G401 (cell line): ENCODE results near the gene C15orf39. TPM values are rescaled to one million over a fixed set of nuclear protein-coding genes. Genes with fewer than 3 reads are reported as not detected.

Experiments used
- DNase-seq: peaks from one replicate; pipeline ENCODE4 v3.0.0-alpha.2; 2015; ENCODE audit warnings: low spot score
- in situ Hi-C: cut with HindIII; loops from 2 replicates; pipeline ENCODE4 v1.10.0; 2016; ENCODE audit warnings: low sequenced_read_pairs, mixed read lengths
- total RNA-seq: library from RNA; depleted of rRNA; stranded (reverse); fragments of >200 nt; shearing (Covaris generic); gene quantifications from 2 replicates; pipeline ENCODE4 v1.2.3, GENCODE V29; 2014

C15orf39 gene
- total RNA-seq, 1 experiment from 2014 or later, result 11.3 TPM

DNA sequence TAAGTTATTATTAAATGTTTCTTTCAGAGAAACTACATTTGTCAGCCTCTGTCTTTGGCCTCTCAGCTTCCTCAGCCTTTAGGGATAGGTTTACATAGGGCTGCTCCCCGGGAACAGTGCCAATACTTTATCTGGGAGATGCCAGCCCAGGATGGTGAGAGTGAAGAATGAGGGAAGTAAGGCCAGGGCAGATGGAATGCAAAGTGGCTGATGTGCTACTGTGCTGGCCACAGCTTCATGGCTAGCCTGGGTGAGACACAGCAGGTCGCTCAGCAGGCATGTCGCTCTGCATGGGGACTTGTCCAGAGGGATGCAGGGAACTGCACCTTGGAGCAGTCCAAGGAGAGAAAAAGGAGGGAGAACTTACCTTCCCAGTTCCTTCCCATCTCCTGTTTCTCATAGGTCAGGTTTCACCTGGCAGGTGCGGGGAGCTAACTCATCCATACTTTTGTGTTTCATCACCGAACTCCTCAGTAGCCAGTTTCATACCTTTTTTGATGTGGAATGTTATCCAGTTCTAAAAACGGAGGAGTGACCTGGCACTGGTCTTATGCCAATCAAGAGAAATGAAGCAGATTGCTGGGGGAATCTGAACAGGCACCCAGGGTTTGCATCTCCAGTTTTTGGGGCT, 30.9 kb upstream of the C15orf39 start:
- in situ Hi-C loops, result no loop called here
- DNase-seq, result no peak

DNA sequence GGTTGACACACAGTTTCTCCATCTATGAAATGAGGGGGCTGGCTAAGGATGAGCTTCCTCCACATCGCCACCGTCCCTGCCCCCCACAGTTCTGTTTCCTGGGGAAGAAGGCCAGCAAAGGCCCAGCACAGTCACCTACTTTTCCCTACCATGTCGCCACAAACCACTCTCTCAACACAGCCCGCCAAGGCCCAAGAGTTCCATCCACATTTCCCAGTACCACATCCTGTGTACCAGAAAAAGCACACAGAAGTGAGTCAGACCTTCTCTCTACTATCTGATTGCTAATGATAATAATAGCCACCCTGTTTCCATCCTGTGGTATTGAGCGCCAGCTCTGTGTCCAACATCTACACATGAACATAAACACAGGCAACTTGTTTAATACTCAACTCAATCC, 30.3 kb upstream of the C15orf39 start:
- in situ Hi-C loops, result no loop called here
- DNase-seq, result no peak

DNA sequence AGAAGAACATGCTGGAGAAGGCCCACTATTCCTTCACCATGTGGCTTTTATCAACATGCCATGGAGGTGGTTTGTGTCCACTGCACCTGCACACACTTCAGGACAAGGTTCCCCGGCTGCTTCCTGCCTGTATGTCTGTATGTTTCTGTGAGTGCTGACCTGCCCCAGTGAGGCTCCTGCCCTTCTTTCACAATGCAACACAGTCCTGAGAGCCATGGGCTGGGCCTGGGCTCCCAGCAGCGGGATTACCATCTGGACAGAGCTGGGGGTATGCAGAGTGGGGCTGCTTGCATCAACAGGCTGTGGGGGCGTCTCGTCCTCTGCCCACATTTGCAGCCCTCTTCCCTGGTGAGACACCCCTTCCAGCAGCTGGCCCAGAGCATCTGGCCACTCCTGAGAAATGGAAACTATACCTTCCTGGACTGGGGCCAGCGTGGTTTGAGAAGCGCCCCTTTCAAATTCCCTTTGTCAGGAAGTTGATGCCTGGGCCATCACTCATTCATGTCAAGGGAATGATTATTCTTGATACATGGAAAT, 29.3 kb upstream of the C15orf39 start:
- in situ Hi-C loops, result no loop called here
- DNase-seq, result no peak

DNA sequence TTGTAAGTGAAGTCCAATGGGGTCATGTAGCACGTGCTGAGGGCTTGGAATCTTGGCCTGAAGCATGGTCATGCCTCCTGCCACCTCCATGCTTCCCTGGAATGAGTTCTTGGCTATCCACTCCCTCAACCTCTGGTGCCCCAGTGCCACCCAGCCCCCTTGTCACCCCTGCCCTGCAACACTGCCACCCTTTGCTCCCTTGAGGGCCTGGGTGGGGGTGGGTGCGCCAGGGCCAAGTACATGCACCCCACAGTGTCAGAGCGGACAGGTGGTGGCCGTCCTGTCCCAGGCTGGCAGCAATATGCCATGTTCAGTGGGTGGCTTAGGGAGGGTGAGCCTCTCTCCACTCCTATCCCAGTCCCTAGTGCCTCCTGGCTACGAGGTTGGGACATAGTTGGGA, 27.6 kb upstream of the C15orf39 start:
- DNase-seq, result no peak
- in situ Hi-C loops, result no loop called here

DNA sequence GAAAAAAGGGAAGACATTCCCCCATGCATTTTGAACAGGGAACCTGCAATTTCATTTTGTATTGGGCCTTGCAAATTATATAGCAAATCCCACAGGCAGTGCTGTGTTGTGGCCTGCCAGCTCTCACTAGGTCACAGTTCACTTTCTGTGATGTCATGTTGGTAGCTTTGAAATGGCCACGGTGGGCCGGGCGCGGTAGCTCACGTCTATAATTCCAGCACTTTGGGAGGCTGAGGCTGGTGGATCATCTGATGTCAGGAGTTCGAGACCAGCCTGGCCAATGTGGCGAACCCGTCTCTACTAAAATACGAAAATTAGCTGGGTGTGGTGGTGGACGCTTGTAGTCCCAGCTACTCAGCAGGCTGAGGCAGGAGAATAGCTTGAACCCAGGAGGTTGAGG, 27.0 kb upstream of the C15orf39 start:
- no peak for DNase-seq
- in situ Hi-C loops, result no loop called here

DNA sequence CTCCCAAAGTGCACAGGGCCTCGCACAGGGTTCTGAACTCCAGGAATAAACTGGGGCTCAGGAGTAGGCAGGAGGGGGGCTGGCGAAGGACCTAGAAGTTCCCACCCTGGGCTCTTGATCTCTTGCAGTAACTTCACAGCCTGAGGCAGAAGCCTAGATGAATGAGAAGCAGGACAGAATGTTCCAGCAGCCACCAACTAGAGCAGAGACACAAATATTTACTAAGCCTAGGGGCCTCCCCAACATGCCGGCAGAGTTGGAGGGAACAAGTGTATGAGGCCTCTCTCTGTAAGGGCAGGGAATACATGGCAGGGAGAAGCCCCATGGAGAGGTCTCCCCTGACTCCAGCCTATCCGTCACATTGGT, 25.3 kb upstream of the C15orf39 start:
- no peak for DNase-seq
- in situ Hi-C loops, result no loop called here

DNA sequence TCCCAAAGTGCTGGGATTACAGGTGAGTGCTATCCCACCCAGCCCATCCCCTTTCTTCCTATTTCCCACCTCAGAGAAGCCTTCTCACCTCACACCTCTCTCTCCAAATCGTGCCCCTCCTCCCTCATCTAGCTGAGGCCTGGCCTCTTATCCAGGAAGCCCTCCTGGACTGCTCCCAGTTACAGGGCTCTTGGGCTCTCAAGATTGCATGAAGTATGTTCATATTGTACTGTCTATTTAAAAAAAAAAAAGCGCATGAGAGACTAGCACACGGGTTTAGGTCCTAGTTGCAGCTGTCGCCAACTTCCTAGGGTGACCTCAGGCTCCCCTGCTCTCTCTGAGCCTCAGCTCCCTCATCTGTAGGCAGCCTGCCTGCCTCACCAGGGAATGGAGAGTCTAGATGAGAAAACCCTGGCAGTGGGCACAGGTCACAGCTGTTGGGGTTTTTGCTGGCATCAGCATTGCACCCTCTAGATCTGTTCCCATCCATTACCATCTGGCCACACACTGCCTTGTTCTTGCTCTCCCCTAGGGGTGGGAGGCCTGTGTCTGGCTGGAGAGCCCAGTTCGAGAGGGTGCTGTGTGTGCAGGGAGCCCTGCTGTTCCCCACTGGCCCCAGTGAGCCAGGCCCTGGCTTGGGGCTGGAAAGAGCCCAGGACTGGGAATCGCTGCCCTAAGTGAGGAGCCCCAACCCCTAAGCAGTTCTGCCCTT, 24.2 kb upstream of the C15orf39 start:
- DNase-seq, result no peak
- in situ Hi-C loops, result no loop called here

DNA sequence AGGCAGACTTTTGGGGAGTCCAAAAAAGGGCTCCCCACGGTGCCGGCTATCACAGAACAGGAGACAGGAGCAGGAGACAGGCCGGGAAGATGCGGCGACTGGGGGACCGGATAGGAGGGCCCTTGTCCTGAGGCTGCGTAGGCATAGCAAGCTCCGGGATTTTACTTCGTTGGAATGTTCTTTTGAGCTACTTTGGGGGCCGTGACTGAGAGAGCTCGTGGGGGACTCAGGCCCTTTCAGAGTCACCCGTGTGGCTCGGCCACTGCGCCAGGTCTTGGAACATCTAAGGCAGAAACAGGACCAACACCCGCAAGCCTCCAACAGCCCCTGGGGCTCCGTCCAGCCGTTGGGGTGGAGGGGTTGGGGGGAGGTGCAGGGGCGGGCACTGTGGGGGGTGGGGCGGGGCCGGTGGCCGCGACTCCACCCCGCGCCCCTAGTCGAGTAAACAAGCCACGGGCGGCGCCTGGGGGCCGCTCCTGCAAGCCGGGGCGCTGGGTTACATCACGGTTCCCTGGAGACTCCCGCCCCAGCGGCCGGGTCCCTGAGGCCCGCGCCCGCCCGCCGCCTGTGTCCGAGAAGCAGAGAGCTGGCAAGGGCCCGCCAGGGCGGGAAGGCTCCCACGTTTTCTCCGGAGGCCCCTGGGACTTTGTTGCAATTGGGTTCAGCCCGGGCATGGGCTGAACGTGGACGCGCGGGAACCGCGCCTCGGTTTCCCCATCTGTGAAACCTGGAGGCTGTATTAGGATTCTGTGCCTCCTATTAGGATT, 23.3 kb upstream of the C15orf39 start:
- DNase-seq, result no peak
- in situ Hi-C loops, result no loop called here

DNA sequence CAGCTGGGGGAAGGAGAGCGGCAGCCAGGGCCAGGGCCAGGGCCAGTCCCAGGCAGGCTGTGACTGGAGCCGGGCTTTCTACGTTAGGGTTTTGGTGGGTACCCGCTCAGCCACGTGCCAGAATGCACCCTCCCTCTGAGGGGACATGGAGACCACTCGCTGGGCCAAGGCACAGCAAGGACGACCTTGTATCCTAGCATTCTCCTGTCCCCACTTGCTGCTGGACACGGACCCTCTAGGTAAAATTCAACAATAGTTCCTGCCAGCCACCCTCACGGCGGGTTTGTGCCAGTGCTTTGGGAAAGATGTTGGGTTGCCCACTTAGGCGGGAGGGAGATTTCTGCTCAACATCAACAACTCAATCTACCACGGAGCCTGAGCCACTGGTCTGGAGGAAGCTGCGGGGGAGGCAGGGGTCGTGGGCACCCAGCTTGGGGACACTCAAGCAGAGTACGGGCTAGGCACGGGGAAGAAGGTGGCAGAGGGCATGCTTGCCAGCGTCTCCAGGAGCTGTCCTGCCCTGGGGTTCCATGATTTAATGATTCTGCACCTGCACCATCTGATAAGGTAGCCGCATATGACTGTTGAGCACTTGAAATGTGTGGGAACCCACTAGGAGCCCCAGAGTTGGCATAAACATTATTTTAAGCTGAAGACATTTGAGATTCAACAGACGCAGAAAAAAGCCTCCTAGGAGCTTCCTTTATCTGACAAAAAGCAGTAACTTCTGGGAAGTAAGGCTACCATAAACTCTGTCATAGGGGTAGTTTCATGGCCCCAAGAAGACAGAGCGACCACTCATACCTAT, 22.5 kb upstream of the C15orf39 start:
- no peak for DNase-seq
- in situ Hi-C loops, result no loop called here

DNA sequence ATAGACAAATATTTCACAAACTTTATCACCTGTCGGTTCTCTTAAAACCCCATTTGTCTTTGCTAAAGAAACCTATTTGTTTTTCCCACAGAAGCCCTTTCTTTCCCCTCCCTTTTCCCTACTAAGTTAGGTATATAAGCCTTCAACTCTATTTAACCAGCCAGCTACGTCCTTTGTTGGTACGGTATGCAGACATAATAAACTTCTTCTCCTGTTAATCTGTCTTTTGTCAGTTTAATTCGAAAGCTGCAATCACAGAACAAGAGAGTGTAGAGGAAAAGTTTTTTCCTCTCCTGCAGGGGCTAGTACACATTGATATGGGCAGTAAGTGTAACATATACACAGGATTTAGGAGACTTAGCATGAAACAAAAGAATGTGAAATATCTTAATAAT, 21.9 kb upstream of the C15orf39 start:
- no peak for DNase-seq
- in situ Hi-C loops, result no loop called here

DNA sequence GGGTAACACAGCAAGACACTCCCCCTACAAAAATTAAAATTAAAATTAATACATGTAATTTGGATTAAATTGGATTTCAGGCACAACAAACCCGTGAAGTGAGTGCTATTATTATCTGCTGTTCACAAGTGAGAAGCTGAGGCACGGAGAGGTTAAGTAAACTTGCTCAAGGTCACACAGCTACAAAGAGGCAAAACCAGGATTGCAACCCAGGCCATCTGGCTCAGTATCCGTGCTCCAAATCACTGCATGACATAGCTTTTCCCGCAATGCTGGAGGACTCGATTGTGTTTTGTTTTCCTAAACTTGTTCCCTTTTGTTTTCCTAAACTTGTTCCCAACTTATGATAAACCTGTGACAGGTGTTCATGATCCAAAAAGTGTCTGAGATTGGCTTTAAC, 19.9 kb upstream of the C15orf39 start:
- in situ Hi-C loops, result no loop called here
- DNase-seq, result no peak

DNA sequence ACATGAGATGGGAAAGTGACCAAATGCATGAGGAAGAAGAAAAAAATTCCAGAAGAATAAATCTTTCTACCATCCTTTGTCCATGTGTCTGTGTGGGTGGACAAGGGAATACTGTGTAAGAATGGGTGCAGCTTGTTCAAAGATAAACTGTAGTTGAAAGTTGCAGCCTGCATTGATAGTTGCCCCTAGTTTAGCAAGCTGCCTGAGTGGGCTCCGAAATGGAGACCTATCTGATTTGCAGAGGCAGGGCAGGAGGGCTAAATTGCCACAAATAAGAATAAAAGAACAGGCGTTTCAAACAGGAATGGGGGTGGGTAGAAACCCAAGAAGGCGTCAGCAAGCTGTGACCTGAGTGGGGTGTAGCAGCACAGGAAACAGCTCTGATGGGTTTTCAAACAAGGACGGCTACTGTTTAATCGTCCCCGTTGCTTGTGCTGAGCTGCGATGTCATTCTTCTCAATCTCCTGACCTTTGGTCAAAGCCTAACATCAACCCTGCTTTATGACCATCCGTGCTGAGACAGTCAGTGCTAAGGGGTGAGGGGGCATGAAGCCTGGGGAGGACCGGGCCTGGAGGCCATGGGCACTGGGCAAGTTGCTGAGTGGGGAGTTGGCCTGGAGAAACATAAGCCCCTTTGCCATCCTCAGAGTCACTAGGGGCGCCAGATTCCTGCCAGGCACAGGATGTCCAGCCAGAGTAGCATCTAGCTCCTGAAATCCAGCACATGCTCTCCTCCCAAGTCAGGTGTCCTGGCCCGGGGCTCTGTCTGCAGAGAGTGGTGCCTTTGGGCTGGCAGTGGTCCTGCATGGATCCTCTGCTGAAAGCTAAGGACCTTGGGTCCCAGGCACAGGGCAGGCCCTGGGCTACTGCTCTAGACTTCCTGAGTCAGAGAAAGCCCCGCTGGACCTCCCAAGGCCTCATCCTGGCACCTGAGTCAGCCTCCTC, 19.2 kb upstream of the C15orf39 start:
- in situ Hi-C loops, result no loop called here
- no peak for DNase-seq

DNA sequence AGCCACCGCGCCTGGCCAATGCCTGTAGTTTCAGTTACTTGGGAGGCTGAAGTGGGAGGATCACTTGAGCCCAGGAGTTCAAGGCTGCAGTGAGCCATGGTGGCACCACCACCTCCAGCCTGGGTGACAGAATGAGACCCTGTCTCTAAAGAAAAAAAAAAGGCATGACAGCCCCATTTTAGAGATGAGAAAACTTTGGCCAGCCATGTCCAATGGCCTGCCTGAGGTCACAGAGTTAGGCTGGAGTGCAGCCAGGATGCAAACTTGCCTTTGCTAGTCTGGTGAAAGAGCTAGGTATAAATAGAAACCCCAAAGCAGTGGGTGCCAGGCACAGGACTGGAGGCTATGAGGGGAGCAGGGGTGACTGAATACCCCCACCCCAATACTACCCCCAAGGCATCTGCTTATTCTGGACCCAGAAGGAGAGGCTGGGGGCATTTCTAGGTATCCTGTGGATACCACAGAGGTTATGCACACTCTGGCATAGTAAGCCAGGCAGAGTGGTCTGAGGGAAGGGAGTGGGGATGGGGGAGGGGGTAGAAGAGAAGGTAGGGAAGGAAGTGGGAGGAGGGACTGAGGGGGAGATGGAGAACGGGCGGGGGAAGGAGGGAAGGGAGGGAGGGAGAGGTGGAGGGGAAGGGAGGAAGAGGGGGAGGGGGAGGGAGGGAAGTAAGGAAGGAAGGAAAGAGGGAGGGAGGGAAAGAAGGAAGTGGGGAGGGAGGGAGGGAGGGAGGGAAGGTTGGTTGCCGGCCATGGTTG, 16.2 kb upstream of the C15orf39 start:
- in situ Hi-C loops, result no loop called here
- no peak for DNase-seq

DNA sequence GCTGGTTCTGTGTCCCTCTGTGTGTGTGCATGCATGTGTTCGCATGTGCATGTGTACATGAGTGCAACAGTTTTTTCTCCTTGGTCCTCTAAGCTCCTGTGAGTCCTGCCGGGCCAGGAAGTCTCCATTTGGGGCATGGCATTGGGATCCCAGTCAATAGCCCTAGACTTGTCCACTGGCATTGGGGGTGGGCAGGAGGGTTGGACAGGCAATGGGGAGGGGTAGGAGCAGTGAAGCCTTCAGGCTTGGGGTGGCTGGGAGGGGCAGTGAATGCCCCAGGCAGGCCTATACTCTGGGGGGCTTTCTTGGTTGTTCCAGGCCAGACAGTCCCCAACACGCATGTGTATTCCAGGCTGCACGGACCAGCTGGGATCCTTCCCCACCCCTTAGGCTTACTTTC, 15.6 kb upstream of the C15orf39 start:
- in situ Hi-C loops, result no loop called here
- no peak for DNase-seq

DNA sequence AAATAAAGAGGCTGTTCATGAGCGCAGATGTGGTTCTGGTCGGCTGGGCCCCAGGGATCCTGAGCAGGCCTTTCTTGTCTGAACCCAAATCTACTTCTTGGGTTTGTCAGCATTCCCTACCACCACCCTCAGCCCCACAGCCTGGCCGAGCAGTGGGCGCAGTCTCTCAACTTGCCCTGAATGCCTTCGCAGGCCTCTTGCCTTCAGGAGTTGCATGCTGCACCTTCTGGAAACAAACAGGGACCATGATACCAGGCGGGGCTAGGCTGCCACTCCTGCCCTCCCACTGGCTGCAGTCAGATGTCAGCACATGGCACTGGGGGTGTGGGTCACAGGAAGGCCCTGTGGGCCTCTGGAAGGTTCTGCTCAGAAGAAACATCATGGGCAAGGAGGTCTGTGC, 13.2 kb upstream of the C15orf39 start:
- in situ Hi-C loops, result no loop called here
- DNase-seq, result no peak

DNA sequence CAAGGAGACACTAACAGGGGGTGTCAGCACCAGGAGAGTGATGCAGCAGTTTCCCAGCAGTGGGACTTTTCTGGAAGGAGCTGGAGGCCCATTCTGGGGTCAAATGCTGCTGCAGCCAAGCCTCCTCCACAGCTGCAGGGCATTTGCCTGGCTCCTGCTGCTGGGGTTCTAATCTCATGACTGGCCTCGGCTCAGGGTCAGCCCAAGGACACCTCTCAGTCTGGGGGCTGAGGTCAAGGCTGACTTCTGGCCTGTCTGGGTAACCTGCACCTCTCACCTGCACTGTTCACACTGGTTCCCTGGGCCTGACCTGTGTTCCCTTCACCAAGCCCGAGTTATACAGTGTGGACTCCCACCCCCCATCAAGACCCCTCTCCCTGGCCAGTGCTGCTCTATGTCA, 10.4 kb upstream of the C15orf39 start:
- in situ Hi-C loops, result loop anchor here (5.0 kb wide), 1 partner anchor 64 kb away; no protein-coding TSS in a partner anchor
- DNase-seq, result no peak

DNA sequence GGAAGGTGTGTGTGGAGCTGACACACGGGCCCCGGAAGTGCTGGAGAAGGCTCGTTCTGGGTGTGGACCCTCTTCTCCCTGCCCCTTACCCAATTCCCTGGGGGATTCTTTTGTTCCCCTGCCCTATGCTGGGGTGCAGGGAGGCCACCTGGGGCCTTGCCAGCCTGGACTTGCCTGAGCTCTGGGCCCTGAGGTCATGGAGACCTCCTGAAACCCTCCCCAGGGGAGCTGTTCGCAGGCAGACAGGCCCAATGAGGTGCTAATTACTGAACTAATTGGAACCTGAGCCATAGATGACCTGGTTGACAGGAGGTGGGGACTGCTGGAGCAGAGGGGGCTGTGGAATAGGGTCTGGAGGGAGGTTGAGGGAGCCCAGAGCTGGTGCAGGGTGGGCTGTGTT, 9.4 kb upstream of the C15orf39 start:
- in situ Hi-C loops, result loop anchor here (5.0 kb wide), 1 partner anchor 65 kb away; no protein-coding TSS in a partner anchor
- no peak for DNase-seq

DNA sequence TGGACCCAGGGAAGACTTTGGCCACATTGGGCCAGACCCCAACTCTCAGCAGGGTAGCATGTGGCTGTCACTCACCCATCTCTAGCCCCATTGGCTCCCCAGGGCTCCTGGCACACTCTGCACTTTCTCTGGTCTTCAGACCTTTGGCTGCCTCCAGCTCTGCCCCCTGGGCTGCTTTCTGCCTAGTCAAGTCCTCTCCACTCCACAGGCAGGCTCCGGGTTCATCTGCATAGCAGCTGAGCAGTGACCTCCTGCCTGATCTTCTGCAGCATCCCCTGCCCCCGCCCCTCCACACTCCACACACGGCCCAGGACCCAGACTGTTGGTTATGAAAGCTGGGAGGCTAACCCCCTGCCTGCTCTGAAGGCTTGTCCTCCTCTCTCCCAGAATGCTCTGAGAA, 8.4 kb upstream of the C15orf39 start:
- in situ Hi-C loops, result loop anchor here (5.0 kb wide), 1 partner anchor 66 kb away; no protein-coding TSS in a partner anchor
- DNase-seq, result no peak
